Measurements from ENCODE around the gene AGXT2.

DNA sequence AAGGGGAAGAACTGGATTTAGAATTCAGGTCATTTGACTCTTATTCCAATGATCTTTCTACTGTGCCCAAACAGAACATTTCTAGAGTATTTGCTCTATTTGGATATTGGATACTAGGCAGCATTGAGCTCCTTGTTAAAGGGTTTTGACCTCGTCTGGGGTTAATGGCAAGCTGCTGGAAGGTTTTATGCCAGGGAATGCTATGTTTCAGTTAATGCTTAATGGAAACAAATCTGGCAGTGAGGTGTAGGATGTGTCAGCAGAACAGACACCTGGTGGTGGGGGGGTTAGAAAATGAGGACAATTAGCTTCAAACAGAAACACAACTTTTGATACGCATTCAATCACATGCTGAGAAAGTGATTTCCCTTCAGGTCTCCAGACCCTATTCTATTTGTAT, 51.5 kb downstream of the AGXT2 start:
- no peak for TF ChIP-seq CTCF (IDR thresholded peaks at IDR 0.05)
- no peak for TF ChIP-seq POLR2A (IDR thresholded peaks at IDR 0.05)

Data from esophagus squamous epithelium (tissue), 4 donors.